K562 (cell line): ENCODE data around the gene GSTA4.

Experiments
- DDX20 ChIP-seq: fragments of 450-650 bp; IDR thresholded peaks from 2 replicates; pipeline ENCODE4 v1.6.1; 2016; ENCODE audit warnings: missing genetic modification characterization, low read depth, mild to moderate bottlenecking, missing compliant biosample characterization, moderate library complexity
- IRF2 ChIP-seq: sonication (generic); formaldehyde crosslinking; IDR thresholded peaks from 2 replicates; pipeline ENCODE4 v1.8.1; 2022; ENCODE audit warnings: mild to moderate bottlenecking, missing genetic modification reagents
- MYC ChIP-seq, 2 experiments: fragments of 250-450 bp in 1 of 2; sonication (Bioruptor Pico) in 1 of 2; IDR thresholded peaks; 2 replicates each; pipeline versions ENCODE4 v1.5.1 to v1.6.1; 2012 to 2021; ENCODE audit warnings: low read depth in 2 of 2, borderline replicate concordance in 1 of 2, improper control_type of control experiment in 1 of 2, low read length in 1 of 2, mild to moderate bottlenecking in 1 of 2, moderate library complexity in 1 of 2
- NFIC ChIP-seq: fragments of 450-650 bp; IDR thresholded peaks from 2 replicates; pipeline ENCODE4 v1.6.1; 2017; ENCODE audit warnings: mild to moderate bottlenecking, inconsistent platforms
- PHF21A ChIP-seq: fragments of 450-650 bp; IDR thresholded peaks from 2 replicates; pipeline ENCODE4 v1.6.1; 2017; ENCODE audit warnings: low read depth, borderline replicate concordance
- SNIP1 ChIP-seq: fragments of 450-650 bp; IDR thresholded peaks from 2 replicates; pipeline ENCODE4 v1.7.1; 2017; ENCODE audit warnings: low read depth, mild to moderate bottlenecking
- TF ChIP-seq, protein P1 (sequence below): fragments of 250-450 bp; sonication (Bioruptor Pico); IDR thresholded peaks from 2 replicates; pipeline ENCODE4 v1.5.0; 2022; ENCODE audit warnings: mild to moderate bottlenecking
- TF ChIP-seq, protein P2 (sequence below), 3 experiments: IDR thresholded peaks in 2 of 3; conservative IDR thresholded peaks in 1 of 3; 2 replicates each; pipeline ENCODE4 v1.5.1; 2011 to 2012; ENCODE audit warnings: low read length in 3 of 3, mild to moderate bottlenecking in 3 of 3, control low read depth in 2 of 3, improper control_type of control experiment in 1 of 3, inconsistent platforms in 1 of 3, low read depth in 1 of 3, mixed read lengths in 1 of 3, moderate library complexity in 1 of 3; ENCODE audit not compliant: insufficient read depth in 2 of 3
- TF ChIP-seq, protein P3 (sequence below): fragments of 450-650 bp; IDR thresholded peaks from 2 replicates; pipeline ENCODE4 v1.6.1; 2018; ENCODE audit warnings: mild to moderate bottlenecking, low read depth; ENCODE audit not compliant: partially characterized antibody
- TF ChIP-seq, protein P4 (sequence below): conservative IDR thresholded peaks from 2 replicates; pipeline ENCODE4 v1.6.1; 2011; ENCODE audit warnings: low read depth, mild to moderate bottlenecking, low read length; ENCODE audit not compliant: control insufficient read depth

DNA sequence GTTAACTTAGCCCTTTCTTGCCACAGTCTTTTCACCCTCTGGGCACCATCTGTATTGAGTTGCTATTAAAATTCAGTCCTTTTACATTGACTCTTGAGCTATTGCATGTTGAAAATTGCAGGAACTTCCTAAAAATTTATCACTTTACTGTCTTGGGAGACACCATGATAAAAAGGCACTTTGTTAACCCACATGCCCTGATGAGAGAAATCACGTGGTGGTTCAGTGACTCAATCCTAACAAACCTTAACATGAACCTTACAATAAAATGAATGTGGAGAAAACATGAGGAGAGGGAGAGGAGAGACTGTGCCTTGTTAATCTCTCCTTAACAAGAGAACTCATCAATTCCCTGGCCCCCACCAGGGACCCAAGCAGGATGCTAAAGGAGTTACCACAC lies 30.8 kb downstream of the GSTA4 start:
- TF ChIP-seq MYC (IDR thresholded peaks at IDR 0.05; ENCODE audit: low read depth, low read length) (no peak), MYC (CRISPR knock-in tag; IDR thresholded peaks at IDR 0.05; ENCODE audit: borderline replicate concordance, low read depth) (no peak), SNIP1 (no peak), PHF21A (no peak), NFIC (no peak), DDX20 (no peak), IRF2 (CRISPR knock-in tag) (no peak)
- TF ChIP-seq, protein P1, sequence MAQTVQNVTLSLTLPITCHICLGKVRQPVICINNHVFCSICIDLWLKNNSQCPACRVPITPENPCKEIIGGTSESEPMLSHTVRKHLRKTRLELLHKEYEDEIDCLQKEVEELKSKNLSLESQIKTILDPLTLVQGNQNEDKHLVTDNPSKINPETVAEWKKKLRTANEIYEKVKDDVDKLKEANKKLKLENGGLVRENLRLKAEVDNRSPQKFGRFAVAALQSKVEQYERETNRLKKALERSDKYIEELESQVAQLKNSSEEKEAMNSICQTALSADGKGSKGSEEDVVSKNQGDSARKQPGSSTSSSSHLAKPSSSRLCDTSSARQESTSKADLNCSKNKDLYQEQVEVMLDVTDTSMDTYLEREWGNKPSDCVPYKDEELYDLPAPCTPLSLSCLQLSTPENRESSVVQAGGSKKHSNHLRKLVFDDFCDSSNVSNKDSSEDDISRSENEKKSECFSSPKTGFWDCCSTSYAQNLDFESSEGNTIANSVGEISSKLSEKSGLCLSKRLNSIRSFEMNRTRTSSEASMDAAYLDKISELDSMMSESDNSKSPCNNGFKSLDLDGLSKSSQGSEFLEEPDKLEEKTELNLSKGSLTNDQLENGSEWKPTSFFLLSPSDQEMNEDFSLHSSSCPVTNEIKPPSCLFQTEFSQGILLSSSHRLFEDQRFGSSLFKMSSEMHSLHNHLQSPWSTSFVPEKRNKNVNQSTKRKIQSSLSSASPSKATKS (CRISPR knock-in tag): no peak
- TF ChIP-seq, protein P2, sequence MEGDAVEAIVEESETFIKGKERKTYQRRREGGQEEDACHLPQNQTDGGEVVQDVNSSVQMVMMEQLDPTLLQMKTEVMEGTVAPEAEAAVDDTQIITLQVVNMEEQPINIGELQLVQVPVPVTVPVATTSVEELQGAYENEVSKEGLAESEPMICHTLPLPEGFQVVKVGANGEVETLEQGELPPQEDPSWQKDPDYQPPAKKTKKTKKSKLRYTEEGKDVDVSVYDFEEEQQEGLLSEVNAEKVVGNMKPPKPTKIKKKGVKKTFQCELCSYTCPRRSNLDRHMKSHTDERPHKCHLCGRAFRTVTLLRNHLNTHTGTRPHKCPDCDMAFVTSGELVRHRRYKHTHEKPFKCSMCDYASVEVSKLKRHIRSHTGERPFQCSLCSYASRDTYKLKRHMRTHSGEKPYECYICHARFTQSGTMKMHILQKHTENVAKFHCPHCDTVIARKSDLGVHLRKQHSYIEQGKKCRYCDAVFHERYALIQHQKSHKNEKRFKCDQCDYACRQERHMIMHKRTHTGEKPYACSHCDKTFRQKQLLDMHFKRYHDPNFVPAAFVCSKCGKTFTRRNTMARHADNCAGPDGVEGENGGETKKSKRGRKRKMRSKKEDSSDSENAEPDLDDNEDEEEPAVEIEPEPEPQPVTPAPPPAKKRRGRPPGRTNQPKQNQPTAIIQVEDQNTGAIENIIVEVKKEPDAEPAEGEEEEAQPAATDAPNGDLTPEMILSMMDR (IDR thresholded peaks at IDR 0.05 in 2 of 3, conservative IDR thresholded peaks at IDR 0.05 in 1 of 3; ENCODE audit: insufficient read depth in 2 of 3, low read depth in 1 of 3, low read length in 3 of 3): no peak
- TF ChIP-seq, protein P3, sequence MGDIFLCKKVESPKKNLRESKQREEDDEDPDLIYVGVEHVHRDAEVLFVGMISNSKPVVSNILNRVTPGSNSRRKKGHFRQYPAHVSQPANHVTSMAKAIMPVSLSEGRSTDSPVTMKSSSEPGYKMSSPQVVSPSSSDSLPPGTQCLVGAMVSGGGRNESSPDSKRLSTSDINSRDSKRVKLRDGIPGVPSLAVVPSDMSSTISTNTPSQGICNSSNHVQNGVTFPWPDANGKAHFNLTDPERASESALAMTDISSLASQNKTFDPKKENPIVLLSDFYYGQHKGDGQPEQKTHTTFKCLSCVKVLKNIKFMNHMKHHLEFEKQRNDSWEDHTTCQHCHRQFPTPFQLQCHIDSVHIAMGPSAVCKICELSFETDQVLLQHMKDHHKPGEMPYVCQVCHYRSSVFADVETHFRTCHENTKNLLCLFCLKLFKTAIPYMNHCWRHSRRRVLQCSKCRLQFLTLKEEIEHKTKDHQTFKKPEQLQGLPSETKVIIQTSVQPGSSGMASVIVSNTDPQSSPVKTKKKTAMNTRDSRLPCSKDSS: no peak
- TF ChIP-seq, protein P4, sequence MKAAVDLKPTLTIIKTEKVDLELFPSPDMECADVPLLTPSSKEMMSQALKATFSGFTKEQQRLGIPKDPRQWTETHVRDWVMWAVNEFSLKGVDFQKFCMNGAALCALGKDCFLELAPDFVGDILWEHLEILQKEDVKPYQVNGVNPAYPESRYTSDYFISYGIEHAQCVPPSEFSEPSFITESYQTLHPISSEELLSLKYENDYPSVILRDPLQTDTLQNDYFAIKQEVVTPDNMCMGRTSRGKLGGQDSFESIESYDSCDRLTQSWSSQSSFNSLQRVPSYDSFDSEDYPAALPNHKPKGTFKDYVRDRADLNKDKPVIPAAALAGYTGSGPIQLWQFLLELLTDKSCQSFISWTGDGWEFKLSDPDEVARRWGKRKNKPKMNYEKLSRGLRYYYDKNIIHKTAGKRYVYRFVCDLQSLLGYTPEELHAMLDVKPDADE: no peak
